Gastrocnemius medialis (tissue), 4 donors: ENCODE measurements around the gene NHLRC2. TPM values are rescaled to one million over a fixed set of nuclear protein-coding genes. Genes with fewer than 3 reads are reported as not detected.

ENCODE experiments used
- ATAC-seq, 2 donors: fragments of 150-250 bp; one replicate each; pipeline ENCODE4 v1.9.1; 2016
- DNase-seq, 2 donors: peaks; one replicate each; pipeline ENCODE4 v3.0.0-alpha.2; 2019
- H3K27ac ChIP-seq, 4 donors: fragments of 200-600 bp; sonication (generic); 1 replicate in 1 of 4; 2 replicates in 3 of 4; pipeline ENCODE4 v1.5.1; 2016 to 2018; ENCODE audit warnings: mild to moderate bottlenecking in 2 of 4, moderate library complexity in 1 of 4
- H3K27me3 ChIP-seq, 3 donors: fragments of 200-600 bp; sonication (generic) in 2 of 3; 1 replicate in 1 of 3; 2 replicates in 2 of 3; pipeline versions ENCODE4 v1.5.1 to v1.6.0; 2016 to 2019; ENCODE audit warnings: mild to moderate bottlenecking in 1 of 3, moderate library complexity in 1 of 3
- H3K36me3 ChIP-seq, 2 donors: fragments of 200-600 bp; sonication (generic) in 1 of 2; one replicate each; pipeline ENCODE4 v1.5.1; 2017 to 2018
- H3K4me1 ChIP-seq, 2 donors: fragments of 200-600 bp; sonication (generic) in 1 of 2; one replicate each; pipeline ENCODE4 v1.5.1; 2016 to 2017; ENCODE audit warnings: mild to moderate bottlenecking in 2 of 2
- H3K4me3 ChIP-seq, 4 donors: fragments of 200-600 bp; sonication (generic) in 3 of 4; 1 replicate in 1 of 4; 2 replicates in 3 of 4; pipeline ENCODE4 v1.5.1; 2016 to 2019; ENCODE audit warnings: mild to moderate bottlenecking in 2 of 4
- H3K9me3 ChIP-seq, 3 donors: fragments of 200-600 bp; sonication (generic) in 2 of 3; 1 replicate in 1 of 3; 2 replicates in 2 of 3; pipeline ENCODE4 v1.5.1; 2016 to 2019
- POLR2A ChIP-seq, 2 donors: fragments of 450-650 bp; IDR thresholded peaks; one replicate each; pipeline ENCODE4 v1.6.1; 2017; ENCODE audit warnings: antibody characterized with exemption in 2 of 2, mild to moderate bottlenecking in 2 of 2, moderate library complexity in 2 of 2
- in situ Hi-C, 4 donors: fragments of 200-750 bp; cut with MboI; loops; one replicate each; pipeline versions ENCODE4 v1.15.0 to v1.8.0; 2017; ENCODE audit warnings: low sequenced_read_pairs in 4 of 4
- intact Hi-C: fragments of 100-400 bp; cut with DNase I; formaldehyde crosslinking; loops from one replicate; pipeline ENCODE4 v1.15.1; 2023; ENCODE audit warnings: low total_unique reads
- total RNA-seq, 4 donors: library from RNA; depleted of rRNA; stranded (reverse); fragments of >200 nt; gene quantifications; one replicate each; pipeline versions ENCODE4 v1.1.0 to v1.2.3, GENCODE V29; 2016
- TF ChIP-seq, protein P1 (sequence below), 5 experiments: fragments of 450-650 bp in 3 of 5; fragments of 200-600 bp in 2 of 5; sonication (generic) in 2 of 5; IDR thresholded peaks in 4 of 5; conservative IDR thresholded peaks in 1 of 5; 1 replicate in 4 of 5; 2 replicates in 1 of 5; pipeline ENCODE4 v1.5.1; 2016 to 2019; ENCODE audit warnings: antibody characterized with exemption in 5 of 5, mild to moderate bottlenecking in 3 of 5, moderate library complexity in 3 of 5

Gene NHLRC2
- total RNA-seq, 4 donors from 2014 or later = 11.4 to 109 (median 40.7) TPM

DNA sequence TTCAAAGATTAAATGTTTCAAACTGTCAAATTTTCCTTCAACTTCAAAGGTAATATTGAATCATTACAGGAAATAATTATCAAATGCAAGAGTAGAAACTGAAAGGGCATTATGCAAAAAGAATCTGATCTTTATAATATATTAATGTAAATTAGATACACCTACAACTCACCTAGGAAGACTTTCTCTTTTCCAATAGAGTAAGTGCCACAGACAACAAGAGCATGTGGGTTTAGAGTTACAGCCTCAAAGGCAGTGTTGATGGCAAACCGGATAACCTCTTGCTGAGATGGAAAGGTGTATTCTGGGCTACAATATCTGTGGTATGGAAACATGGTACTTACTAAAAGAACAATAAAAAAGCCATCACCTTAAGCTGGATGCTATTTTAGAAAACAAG lies 12.3 kb upstream of the NHLRC2 start:
- Histone ChIP-seq H3K9me3 (no peaks in the 10 kb centered on the region), H3K27ac (no peak overlapping the region), H3K27me3 (no peaks in the 10 kb centered on the region), H3K4me3 (no peak overlapping the region), H3K4me1 (peaks cover 0 to 4% of the 10 kb centered on the region in 2 donors), H3K36me3 (peaks cover 0 to 13% of the 10 kb centered on the region in 2 donors)
- DNase-seq (no peak), ATAC-seq (no peak)
- intact Hi-C loops (no loop called here), in situ Hi-C loops (no loop called here)
- TF ChIP-seq POLR2A (IDR thresholded peaks at IDR 0.05) = no peak
- TF ChIP-seq, protein P1, sequence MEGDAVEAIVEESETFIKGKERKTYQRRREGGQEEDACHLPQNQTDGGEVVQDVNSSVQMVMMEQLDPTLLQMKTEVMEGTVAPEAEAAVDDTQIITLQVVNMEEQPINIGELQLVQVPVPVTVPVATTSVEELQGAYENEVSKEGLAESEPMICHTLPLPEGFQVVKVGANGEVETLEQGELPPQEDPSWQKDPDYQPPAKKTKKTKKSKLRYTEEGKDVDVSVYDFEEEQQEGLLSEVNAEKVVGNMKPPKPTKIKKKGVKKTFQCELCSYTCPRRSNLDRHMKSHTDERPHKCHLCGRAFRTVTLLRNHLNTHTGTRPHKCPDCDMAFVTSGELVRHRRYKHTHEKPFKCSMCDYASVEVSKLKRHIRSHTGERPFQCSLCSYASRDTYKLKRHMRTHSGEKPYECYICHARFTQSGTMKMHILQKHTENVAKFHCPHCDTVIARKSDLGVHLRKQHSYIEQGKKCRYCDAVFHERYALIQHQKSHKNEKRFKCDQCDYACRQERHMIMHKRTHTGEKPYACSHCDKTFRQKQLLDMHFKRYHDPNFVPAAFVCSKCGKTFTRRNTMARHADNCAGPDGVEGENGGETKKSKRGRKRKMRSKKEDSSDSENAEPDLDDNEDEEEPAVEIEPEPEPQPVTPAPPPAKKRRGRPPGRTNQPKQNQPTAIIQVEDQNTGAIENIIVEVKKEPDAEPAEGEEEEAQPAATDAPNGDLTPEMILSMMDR (IDR thresholded peaks at IDR 0.05 in 4 of 5, conservative IDR thresholded peaks at IDR 0.05 in 1 of 5) = no peak

DNA sequence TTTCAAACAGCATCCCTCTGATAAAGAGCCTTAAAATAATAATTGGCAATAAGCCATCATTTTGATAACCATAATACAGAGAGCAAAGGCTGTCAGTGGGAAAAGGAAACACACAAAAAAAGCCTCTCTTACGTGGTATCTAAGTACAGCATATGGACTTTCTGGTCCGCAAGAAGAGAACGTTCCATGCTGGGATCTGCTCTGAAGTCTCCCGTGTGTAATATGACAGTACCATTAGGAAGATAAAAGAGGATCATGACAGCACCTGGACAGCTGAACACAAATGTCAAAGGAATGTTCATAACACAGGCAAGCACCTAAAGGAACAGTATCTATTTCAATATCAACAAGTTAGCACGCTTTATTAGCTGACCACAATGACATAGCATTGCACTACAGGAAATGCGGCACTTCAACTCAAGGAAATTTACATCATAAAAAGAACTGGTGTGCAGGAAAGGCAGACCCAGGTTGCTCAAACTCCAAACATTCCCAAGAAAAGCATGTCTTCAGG lies 10.4 kb upstream of the NHLRC2 start:
- Histone ChIP-seq H3K27me3 (no peaks in the 10 kb centered on the region), H3K4me1 (peaks cover 0 to 4% of the 10 kb centered on the region in 2 donors), H3K27ac (peak overlapping the region; percentile 53 to 72 (median 58)), H3K36me3 (peaks cover 0 to 9% of the 10 kb centered on the region in 2 donors), H3K9me3 (no peaks in the 10 kb centered on the region), H3K4me3 (peak overlapping the region in 2 of 4 donors; percentile 12 to 19)
- in situ Hi-C loops = no loop called here
- intact Hi-C loops = no loop called here
- TF ChIP-seq POLR2A (IDR thresholded peaks at IDR 0.05) = no peak
- TF ChIP-seq, protein P1 (IDR thresholded peaks at IDR 0.05 in 4 of 5, conservative IDR thresholded peaks at IDR 0.05 in 1 of 5) = no peak
- ATAC-seq (peak; percentile 87), DNase-seq (no peak)

DNA sequence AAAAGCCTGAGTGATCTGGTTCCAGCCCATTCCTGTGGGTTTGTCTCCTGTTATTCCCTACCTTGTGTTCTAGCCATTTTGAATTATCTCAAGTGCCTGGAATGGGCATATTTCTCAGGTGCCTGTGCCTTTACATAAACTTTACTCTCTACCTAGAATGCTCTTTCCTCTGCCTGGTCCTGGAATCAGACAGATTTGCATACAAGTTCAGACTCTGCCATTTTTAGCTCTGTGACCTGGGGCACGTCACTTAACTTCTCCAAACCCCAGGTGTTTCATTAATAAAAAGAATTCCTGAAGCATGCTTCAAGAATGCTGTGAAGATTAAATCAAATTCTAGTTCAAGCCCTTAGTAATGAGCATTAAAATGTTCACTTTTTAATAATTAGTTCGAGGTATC lies 8.4 kb upstream of the NHLRC2 start:
- Histone ChIP-seq H3K9me3 (no peaks in the 10 kb centered on the region), H3K4me3 (no peak overlapping the region), H3K27ac (no peak overlapping the region), H3K4me1 (peaks cover 3 to 10% of the 10 kb centered on the region in 2 donors), H3K36me3 (peaks cover 0 to 5% of the 10 kb centered on the region in 2 donors), H3K27me3 (no peaks in the 10 kb centered on the region)
- no peak for ATAC-seq
- in situ Hi-C loops = no loop called here
- no peak for DNase-seq
- TF ChIP-seq POLR2A (IDR thresholded peaks at IDR 0.05) = no peak
- TF ChIP-seq, protein P1 (IDR thresholded peaks at IDR 0.05 in 4 of 5, conservative IDR thresholded peaks at IDR 0.05 in 1 of 5) = no peak
- intact Hi-C loops = no loop called here

DNA sequence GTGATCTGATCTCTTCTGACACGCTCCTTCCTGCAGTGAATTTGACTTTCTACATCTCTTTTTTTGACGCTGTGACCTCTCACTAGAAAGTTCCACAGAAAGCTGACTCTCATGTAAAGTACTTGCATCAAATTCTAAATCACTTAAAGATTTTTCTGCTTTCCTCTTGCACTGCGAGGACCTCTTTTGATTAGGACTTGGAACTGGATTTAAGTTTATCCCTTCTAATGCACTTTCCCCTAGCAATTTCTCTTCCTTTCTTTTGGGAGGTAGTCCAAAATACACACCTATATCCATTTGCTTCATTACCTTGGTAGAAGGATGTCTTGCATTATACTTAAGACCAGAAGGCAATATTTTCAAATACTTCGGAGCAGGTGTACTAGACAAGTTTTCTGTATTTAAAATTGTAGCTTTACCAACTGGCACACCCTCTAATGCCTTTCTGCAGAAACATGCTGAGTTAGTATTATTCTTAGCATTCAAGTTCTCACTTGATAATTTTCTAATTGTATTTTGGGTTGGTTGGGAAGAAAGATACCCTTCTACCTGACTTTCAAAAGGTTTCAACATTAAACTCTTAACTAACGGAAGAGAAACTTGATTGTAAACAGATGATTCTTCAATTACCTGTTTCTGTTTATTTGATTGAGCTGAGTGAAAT lies 5.2 kb upstream of the NHLRC2 start:
- Histone ChIP-seq H3K4me1 (peaks cover 27 to 32% of the 10 kb centered on the region in 2 donors), H3K27ac (no peak overlapping the region), H3K36me3 (peaks cover 0 to 5% of the 10 kb centered on the region in 2 donors), H3K27me3 (no peaks in the 10 kb centered on the region), H3K4me3 (no peak overlapping the region), H3K9me3 (no peaks in the 10 kb centered on the region)
- ATAC-seq (no peak), DNase-seq (no peak)
- intact Hi-C loops (no loop called here), in situ Hi-C loops (no loop called here)
- TF ChIP-seq, protein P1 (IDR thresholded peaks at IDR 0.05 in 4 of 5, conservative IDR thresholded peaks at IDR 0.05 in 1 of 5) = no peak
- TF ChIP-seq POLR2A (IDR thresholded peaks at IDR 0.05) = no peak
